NCI-H1105 treated with DMSO at 0.1 percent for 48 hours (cell line): ENCODE measurements around the gene CREM.
"Not testable (repeated sequence)": the region's sequence is repeated elsewhere in the genome, so short reads cannot be mapped to it uniquely, and the experiment has no call there.

Source experiments
- DNase-seq: peaks from one replicate; lab custom pipeline; 2025; lab: John Stamatoyannopoulos, UW

Gene CREM

GRCh38 chr10:35126530-35127288 lies at the start of gene CREM:
TSS of gene CREM (plus strand) at chr10:35126846. CDS start at chr10:35137836, 10,990 bp downstream.
- peak; percentile 89 for DNase-seq

GRCh38 chr10:35079265-35079664 lies 47.4 kb upstream of the CREM start:
- DNase-seq = no peak

GRCh38 chr10:35079763-35080162 lies 46.9 kb upstream of the CREM start:
- DNase-seq = no peak

GRCh38 chr10:35080261-35080660 lies 46.4 kb upstream of the CREM start:
- DNase-seq = not testable (repeated sequence)

GRCh38 chr10:35083242-35083641 lies 43.4 kb upstream of the CREM start:
- no peak for DNase-seq

GRCh38 chr10:35089611-35090161 lies 37.0 kb upstream of the CREM start:
- peak; percentile 11 for DNase-seq

- peak; percentile 65 for DNase-seq
Measured at GRCh38 chr10:35090162-35090954, 36.3 kb upstream of the CREM start, which contains the start of gene CUL2. TSS of gene CUL2 (minus strand) at chr10:35090341. CDS start at chr10:35071317, 19,024 bp downstream.

GRCh38 chr10:35091994-35092790 lies 34.5 kb upstream of the CREM start:
- no peak for DNase-seq

- no peak for DNase-seq
Measured at GRCh38 chr10:35092851-35093250, 33.8 kb upstream of the CREM start.

- no peak for DNase-seq
Measured at GRCh38 chr10:35096312-35096711, 30.3 kb upstream of the CREM start.

GRCh38 chr10:35097510-35097909 lies 29.1 kb upstream of the CREM start:
- DNase-seq = no peak

GRCh38 chr10:35103882-35104281 lies 22.8 kb upstream of the CREM start:
- no peak for DNase-seq

- no peak for DNase-seq
Measured at GRCh38 chr10:35112571-35112970, 14.1 kb upstream of the CREM start.

GRCh38 chr10:35119378-35119777 lies 7.3 kb upstream of the CREM start:
- DNase-seq = no peak

GRCh38 chr10:35124540-35124939 lies 2.1 kb upstream of the CREM start:
- DNase-seq = no peak

GRCh38 chr10:35126062-35126529 lies 550 bp upstream of the CREM start:
- DNase-seq = no peak

GRCh38 chr10:35127289-35127891 lies 744 bp downstream of the CREM start:
- DNase-seq = peak; percentile 1

GRCh38 chr10:35129185-35129674 lies 2.6 kb downstream of the CREM start:
- DNase-seq = no peak

- no peak for DNase-seq
Measured at GRCh38 chr10:35130663-35131062, 4.0 kb downstream of the CREM start.

GRCh38 chr10:35132727-35133126 lies 6.1 kb downstream of the CREM start:
- no peak for DNase-seq

GRCh38 chr10:35133586-35133985 lies 6.9 kb downstream of the CREM start:
- DNase-seq = no peak
